Measurements from ENCODE around the gene TBC1D22A.

GRCh38 chr22:47064016-47064415 is 301.6 kb downstream of the TBC1D22A start:
- TF ChIP-seq TAF1 (conservative IDR thresholded peaks at IDR 0.05) (no peak), CTCF (IDR thresholded peaks at IDR 0.05; ENCODE audit: low read depth, low read length, missing input control) (no peak), EGR1 (IDR thresholded peaks at IDR 0.05; ENCODE audit: low read depth in 2 of 2) (no peak), FOXA2 (IDR thresholded peaks at IDR 0.05) (no peak), RAD21 (IDR thresholded peaks at IDR 0.05) (no peak), JUND (IDR thresholded peaks at IDR 0.05) (no peak), YY1 (IDR thresholded peaks at IDR 0.05) (no peak)
- TF ChIP-seq, protein P1, sequence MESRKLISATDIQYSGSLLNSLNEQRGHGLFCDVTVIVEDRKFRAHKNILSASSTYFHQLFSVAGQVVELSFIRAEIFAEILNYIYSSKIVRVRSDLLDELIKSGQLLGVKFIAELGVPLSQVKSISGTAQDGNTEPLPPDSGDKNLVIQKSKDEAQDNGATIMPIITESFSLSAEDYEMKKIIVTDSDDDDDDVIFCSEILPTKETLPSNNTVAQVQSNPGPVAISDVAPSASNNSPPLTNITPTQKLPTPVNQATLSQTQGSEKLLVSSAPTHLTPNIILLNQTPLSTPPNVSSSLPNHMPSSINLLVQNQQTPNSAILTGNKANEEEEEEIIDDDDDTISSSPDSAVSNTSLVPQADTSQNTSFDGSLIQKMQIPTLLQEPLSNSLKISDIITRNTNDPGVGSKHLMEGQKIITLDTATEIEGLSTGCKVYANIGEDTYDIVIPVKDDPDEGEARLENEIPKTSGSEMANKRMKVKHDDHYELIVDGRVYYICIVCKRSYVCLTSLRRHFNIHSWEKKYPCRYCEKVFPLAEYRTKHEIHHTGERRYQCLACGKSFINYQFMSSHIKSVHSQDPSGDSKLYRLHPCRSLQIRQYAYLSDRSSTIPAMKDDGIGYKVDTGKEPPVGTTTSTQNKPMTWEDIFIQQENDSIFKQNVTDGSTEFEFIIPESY (IDR thresholded peaks at IDR 0.05) = no peak
- TF ChIP-seq, protein P2, sequence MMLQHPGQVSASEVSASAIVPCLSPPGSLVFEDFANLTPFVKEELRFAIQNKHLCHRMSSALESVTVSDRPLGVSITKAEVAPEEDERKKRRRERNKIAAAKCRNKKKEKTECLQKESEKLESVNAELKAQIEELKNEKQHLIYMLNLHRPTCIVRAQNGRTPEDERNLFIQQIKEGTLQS (IDR thresholded peaks at IDR 0.05) = no peak
- TF ChIP-seq, protein P3, sequence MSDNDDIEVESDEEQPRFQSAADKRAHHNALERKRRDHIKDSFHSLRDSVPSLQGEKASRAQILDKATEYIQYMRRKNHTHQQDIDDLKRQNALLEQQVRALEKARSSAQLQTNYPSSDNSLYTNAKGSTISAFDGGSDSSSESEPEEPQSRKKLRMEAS (IDR thresholded peaks at IDR 0.05) = no peak
- TF ChIP-seq, protein P4, sequence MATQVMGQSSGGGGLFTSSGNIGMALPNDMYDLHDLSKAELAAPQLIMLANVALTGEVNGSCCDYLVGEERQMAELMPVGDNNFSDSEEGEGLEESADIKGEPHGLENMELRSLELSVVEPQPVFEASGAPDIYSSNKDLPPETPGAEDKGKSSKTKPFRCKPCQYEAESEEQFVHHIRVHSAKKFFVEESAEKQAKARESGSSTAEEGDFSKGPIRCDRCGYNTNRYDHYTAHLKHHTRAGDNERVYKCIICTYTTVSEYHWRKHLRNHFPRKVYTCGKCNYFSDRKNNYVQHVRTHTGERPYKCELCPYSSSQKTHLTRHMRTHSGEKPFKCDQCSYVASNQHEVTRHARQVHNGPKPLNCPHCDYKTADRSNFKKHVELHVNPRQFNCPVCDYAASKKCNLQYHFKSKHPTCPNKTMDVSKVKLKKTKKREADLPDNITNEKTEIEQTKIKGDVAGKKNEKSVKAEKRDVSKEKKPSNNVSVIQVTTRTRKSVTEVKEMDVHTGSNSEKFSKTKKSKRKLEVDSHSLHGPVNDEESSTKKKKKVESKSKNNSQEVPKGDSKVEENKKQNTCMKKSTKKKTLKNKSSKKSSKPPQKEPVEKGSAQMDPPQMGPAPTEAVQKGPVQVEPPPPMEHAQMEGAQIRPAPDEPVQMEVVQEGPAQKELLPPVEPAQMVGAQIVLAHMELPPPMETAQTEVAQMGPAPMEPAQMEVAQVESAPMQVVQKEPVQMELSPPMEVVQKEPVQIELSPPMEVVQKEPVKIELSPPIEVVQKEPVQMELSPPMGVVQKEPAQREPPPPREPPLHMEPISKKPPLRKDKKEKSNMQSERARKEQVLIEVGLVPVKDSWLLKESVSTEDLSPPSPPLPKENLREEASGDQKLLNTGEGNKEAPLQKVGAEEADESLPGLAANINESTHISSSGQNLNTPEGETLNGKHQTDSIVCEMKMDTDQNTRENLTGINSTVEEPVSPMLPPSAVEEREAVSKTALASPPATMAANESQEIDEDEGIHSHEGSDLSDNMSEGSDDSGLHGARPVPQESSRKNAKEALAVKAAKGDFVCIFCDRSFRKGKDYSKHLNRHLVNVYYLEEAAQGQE (IDR thresholded peaks at IDR 0.05) = no peak
